Transverse colon (tissue), 4 donors: ENCODE results near the gene NDST4. TPM values are rescaled to one million over a fixed set of nuclear protein-coding genes. Genes with fewer than 3 reads are reported as not detected.

Experiments used
- DNase-seq: peaks from one replicate; pipeline ENCODE4 v3.0.0-alpha.2; 2019
- H3K27ac ChIP-seq, 4 donors: fragments of 200-600 bp; sonication (generic); 2 replicates each; pipeline ENCODE4 v1.5.1; 2016 to 2018; ENCODE audit warnings: inconsistent platforms in 4 of 4
- H3K27me3 ChIP-seq: fragments of 200-600 bp; sonication (generic); 2 replicates; pipeline ENCODE4 v1.5.1; 2017; ENCODE audit warnings: inconsistent platforms
- H3K36me3 ChIP-seq, 4 donors: fragments of 200-600 bp; sonication (generic); 2 replicates each; pipeline ENCODE4 v1.5.1; 2017 to 2019; ENCODE audit warnings: inconsistent platforms in 4 of 4
- H3K4me1 ChIP-seq, 4 donors: fragments of 200-600 bp; sonication (generic); 2 replicates each; pipeline ENCODE4 v1.5.1; 2017 to 2020; ENCODE audit warnings: inconsistent platforms in 4 of 4
- H3K4me3 ChIP-seq, 4 donors: fragments of 200-600 bp; sonication (generic); 1 replicate in 1 of 4; 2 replicates in 3 of 4; pipeline versions ENCODE4 v1.5.1 to v1.6.1; 2017 to 2019; ENCODE audit warnings: inconsistent platforms in 4 of 4
- H3K9me3 ChIP-seq, 2 donors: fragments of 200-600 bp; sonication (generic); 2 replicates each; pipeline ENCODE4 v1.5.1; 2017 to 2019; ENCODE audit warnings: inconsistent platforms in 2 of 2
- EP300 ChIP-seq: sonication (generic); formaldehyde crosslinking; IDR thresholded peaks from one replicate; pipeline ENCODE4 v1.6.1; 2017; ENCODE audit warnings: antibody characterized with exemption, low read depth
- POLR2A ChIP-seq: fragments of 450-650 bp; IDR thresholded peaks from one replicate; pipeline ENCODE4 v1.6.1; 2016; ENCODE audit warnings: antibody characterized with exemption, mild to moderate bottlenecking, moderate library complexity
- POLR2AphosphoS5 ChIP-seq, 3 donors: sonication (generic); formaldehyde crosslinking; IDR thresholded peaks; one replicate each; pipeline ENCODE4 v1.6.1; 2016; ENCODE audit warnings: antibody characterized with exemption in 3 of 3
- WGBS, 2 donors: methylation state at CpG; one replicate each; pipeline ENCODE4 v1.1.5; 2018; ENCODE audit warnings: low coverage in 1 of 2; 5-methylcytosine and 5-hydroxymethylcytosine counted together
- in situ Hi-C, 4 donors: fragments of 200-750 bp; cut with MboI; loops; one replicate each; pipeline versions ENCODE4 v1.15.0 to v1.15.1; 2017; ENCODE audit warnings: low sequenced_read_pairs in 3 of 4, low pct_ligation_motif_present in 1 of 4, low pct_unique_long_range_greater_than_20kb in 1 of 4
- intact Hi-C: fragments of 100-400 bp; cut with DNase I; formaldehyde crosslinking; loops from one replicate; pipeline ENCODE4 v1.15.1; 2023; ENCODE audit warnings: low total_unique reads
- total RNA-seq, 4 donors: library from RNA; depleted of rRNA; stranded (reverse); fragments of >200 nt; gene quantifications; one replicate each; pipeline ENCODE4 v1.1.0, GENCODE V29; 2016
- TF ChIP-seq, protein P1 (sequence below), 5 experiments: fragments of 200-600 bp in 3 of 5; fragments of 450-650 bp in 2 of 5; sonication (generic) in 3 of 5; IDR thresholded peaks; 1 replicate in 2 of 5; 2 replicates in 3 of 5; pipeline ENCODE4 v1.5.1; 2016 to 2017; ENCODE audit warnings: antibody characterized with exemption in 5 of 5, inconsistent platforms in 3 of 5, mild to moderate bottlenecking in 2 of 5, moderate library complexity in 1 of 5

Gene NDST4
- total RNA-seq, 4 donors from 2014 or later = 0.14 TPM; not detected in 3

DNA sequence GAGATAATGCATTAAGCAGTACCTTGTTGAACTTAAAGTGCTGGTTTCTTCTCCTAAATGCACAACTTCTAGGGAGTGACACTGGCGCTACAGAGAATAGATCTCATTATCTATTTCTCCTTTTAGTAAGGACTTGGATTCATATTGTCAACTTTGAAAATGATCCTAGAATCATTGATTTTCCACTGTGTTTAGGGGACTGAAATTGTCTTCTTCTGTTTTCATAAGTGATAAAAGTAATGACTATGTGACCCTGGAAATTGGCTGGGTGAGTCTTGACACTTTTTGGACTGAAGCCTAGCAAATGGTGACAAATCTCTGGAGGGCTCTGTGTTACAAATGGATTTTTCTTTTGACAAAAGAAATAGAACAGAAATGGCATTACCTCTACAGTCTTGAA lies 167.8 kb downstream of the NDST4 start:
- TF ChIP-seq EP300 (no peak), POLR2AphosphoS5 (IDR thresholded peaks at IDR 0.05) (no peak)
- intact Hi-C loops = no loop called here

DNA sequence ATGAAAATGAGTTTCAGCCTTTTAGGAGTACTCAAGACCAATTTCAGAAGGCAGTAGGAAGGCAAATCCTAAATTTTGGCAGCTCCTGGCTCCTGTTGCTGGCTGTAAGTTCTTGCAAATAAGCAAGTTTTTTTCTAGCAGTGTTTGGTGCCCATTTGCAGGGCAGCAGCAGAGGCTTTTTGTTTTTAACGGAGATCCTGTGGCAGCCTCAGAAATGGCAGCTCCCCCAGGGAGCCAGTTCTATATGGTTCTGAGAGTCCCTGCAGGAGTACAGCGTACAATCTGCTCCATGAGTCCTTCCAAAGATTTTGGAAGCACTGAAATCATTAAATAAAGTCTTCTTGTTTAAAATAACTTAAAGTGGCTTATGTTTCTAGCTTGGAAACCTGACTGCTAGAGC lies 171.9 kb downstream of the NDST4 start:
- Histone ChIP-seq H3K27ac (no peak overlapping the region), H3K9me3 (no peaks in the 10 kb centered on the region), H3K36me3 (no peaks in the 10 kb centered on the region), H3K27me3 (no peaks in the 10 kb centered on the region), H3K4me3 (no peak overlapping the region), H3K4me1 (no peaks in the 10 kb centered on the region)
- intact Hi-C loops (no loop called here), in situ Hi-C loops (no loop called here)
- DNase-seq = no peak
- WGBS, 2 donors = 78% methylated on average over 2 of the region's 2 CpGs; no CpG with 5 or more reads in 1 of the 2 donors
- TF ChIP-seq EP300 (no peak), POLR2A (no peak), POLR2AphosphoS5 (IDR thresholded peaks at IDR 0.05) (no peak)
- TF ChIP-seq, protein P1, sequence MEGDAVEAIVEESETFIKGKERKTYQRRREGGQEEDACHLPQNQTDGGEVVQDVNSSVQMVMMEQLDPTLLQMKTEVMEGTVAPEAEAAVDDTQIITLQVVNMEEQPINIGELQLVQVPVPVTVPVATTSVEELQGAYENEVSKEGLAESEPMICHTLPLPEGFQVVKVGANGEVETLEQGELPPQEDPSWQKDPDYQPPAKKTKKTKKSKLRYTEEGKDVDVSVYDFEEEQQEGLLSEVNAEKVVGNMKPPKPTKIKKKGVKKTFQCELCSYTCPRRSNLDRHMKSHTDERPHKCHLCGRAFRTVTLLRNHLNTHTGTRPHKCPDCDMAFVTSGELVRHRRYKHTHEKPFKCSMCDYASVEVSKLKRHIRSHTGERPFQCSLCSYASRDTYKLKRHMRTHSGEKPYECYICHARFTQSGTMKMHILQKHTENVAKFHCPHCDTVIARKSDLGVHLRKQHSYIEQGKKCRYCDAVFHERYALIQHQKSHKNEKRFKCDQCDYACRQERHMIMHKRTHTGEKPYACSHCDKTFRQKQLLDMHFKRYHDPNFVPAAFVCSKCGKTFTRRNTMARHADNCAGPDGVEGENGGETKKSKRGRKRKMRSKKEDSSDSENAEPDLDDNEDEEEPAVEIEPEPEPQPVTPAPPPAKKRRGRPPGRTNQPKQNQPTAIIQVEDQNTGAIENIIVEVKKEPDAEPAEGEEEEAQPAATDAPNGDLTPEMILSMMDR (IDR thresholded peaks at IDR 0.05) = no peak

More for the DNA sequence above, 167.8 kb downstream of the NDST4 start:
- no peaks in the 10 kb centered on the region for H3K4me1 ChIP-seq
- no peaks in the 10 kb centered on the region for H3K27me3 ChIP-seq
- DNase-seq = no peak
- H3K4me3 ChIP-seq = no peak overlapping the region
- no peaks in the 10 kb centered on the region for H3K9me3 ChIP-seq
- 75 to 94% methylated on average over 1 of the region's 1 CpG for WGBS, 2 donors
- in situ Hi-C loops = no loop called here
- no peak overlapping the region for H3K27ac ChIP-seq
- no peaks in the 10 kb centered on the region for H3K36me3 ChIP-seq

DNA sequence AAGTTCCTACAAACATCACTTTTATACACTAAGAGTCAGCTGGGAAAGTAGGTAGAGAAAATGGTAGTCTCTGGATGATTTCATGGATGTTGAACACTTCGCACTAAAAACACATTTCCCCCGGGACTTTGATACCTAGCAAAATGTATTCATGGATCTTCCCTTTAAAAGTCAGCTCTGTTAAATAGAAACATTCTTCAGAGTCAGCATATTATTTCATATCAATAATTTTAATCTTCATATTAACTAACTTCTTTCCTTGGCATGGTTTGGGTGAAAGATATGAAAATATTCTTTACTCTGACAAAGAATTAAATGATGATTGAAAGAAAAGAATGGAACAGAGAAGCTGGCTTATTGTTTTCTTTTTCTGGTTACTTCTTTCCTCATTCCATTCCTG lies 185.5 kb downstream of the NDST4 start:
- Histone ChIP-seq H3K27ac (no peak overlapping the region), H3K9me3 (peaks cover 0 to 6% of the 10 kb centered on the region in 2 donors), H3K27me3 (no peaks in the 10 kb centered on the region), H3K4me1 (no peaks in the 10 kb centered on the region), H3K4me3 (no peak overlapping the region), H3K36me3 (no peaks in the 10 kb centered on the region)
- intact Hi-C loops (no loop called here), in situ Hi-C loops (no loop called here)
- DNase-seq = no peak
- WGBS, 2 donors = 87 to 91% methylated on average over 2 of the region's 2 CpGs
- TF ChIP-seq EP300 = no peak
- TF ChIP-seq POLR2A = no peak
- TF ChIP-seq POLR2AphosphoS5 (IDR thresholded peaks at IDR 0.05) = no peak

DNA sequence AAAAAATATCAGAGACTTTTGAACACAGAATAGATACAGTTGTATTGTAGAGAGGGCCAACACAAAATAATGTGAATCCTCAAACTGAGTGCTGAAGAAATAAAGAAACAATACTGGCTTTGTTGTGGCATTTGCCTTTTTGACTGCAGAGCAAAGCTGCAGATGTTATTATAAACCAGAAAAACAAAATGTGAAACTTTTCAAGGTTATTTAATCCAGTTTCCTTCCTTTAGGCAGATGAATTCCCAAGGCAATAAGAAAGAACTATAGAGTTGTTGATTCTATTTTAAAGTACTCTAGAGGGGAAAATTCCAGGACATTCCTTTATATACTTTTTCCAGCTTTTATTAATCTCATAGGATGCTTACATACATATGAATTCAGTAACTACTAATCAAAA lies 186.8 kb downstream of the NDST4 start:
- TF ChIP-seq, protein P1 (IDR thresholded peaks at IDR 0.05) = no peak
- no peak for TF ChIP-seq POLR2A
- TF ChIP-seq POLR2AphosphoS5 (IDR thresholded peaks at IDR 0.05) = no peak
- TF ChIP-seq EP300 = no peak
- no peak overlapping the region for H3K27ac ChIP-seq
- no peak for DNase-seq
- no peak overlapping the region for H3K4me3 ChIP-seq
- no peaks in the 10 kb centered on the region for H3K36me3 ChIP-seq
- H3K27me3 ChIP-seq = no peaks in the 10 kb centered on the region
- H3K9me3 ChIP-seq = no peaks in the 10 kb centered on the region
- intact Hi-C loops (no loop called here), in situ Hi-C loops (no loop called here)
- no peaks in the 10 kb centered on the region for H3K4me1 ChIP-seq

DNA sequence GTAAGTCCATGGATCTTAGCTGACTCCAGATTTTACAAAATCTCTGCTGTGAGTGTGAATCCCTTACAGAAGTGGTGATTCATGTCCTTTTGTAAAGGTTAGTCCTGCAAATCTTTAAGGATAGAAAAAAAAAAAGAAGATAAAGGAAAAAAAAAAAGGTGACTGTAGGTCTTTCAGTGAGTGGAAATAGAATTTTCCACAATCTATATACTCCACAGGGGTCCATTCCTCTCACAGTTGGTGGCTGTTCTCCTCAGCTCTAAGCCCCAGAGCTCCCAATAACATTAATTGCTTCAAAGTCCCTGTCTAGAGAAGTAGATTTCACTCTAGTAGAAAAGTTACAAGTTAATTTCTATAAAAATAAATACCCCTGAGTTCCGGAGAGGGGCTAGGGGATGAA lies 189.1 kb downstream of the NDST4 start:
- intact Hi-C loops = no loop called here
- TF ChIP-seq, protein P1 (IDR thresholded peaks at IDR 0.05) = no peak
- no peak for TF ChIP-seq EP300
- no peak for TF ChIP-seq POLR2A
- no peak for TF ChIP-seq POLR2AphosphoS5 (IDR thresholded peaks at IDR 0.05)
- WGBS, 2 donors = 75 to 77% methylated on average over 1 of the region's 1 CpG

More for the DNA sequence above, 189.1 kb downstream of the NDST4 start:
- H3K9me3 ChIP-seq = no peaks in the 10 kb centered on the region
- no peaks in the 10 kb centered on the region for H3K4me1 ChIP-seq
- DNase-seq = no peak
- H3K36me3 ChIP-seq = no peaks in the 10 kb centered on the region
- no peaks in the 10 kb centered on the region for H3K27me3 ChIP-seq
- in situ Hi-C loops = no loop called here
- H3K4me3 ChIP-seq = no peak overlapping the region
- no peak overlapping the region for H3K27ac ChIP-seq
